NCI-H187 (cell line): ENCODE data around the gene ZBTB49.
A peak's percentile ranks its signal among the peaks of the same experiment; 100 is the strongest.

ENCODE experiments used
- DNase-seq, 2 experiments: peaks; one replicate each; lab custom pipeline; 2025; lab: John Stamatoyannopoulos, UW

Gene ZBTB49

DNA sequence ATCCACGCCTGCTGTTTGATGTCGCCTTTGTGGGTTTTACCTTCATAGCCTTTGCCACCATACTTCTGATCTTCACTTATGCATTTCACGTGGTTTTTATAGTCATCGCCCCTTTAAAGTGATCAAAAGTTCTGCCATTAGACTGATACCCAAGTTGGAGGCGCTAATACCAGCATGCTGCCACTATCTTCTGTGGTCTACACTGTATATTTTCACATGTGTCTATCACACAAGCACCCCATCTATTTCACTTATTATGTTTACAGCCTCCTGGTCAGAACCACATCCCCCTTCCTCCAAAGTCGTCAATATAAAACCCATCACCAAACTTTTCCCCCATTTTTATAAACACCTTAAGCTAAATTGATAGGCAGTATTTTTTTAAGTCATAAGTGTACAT lies 8.3 kb upstream of the ZBTB49 start:
- no peak for DNase-seq

DNA sequence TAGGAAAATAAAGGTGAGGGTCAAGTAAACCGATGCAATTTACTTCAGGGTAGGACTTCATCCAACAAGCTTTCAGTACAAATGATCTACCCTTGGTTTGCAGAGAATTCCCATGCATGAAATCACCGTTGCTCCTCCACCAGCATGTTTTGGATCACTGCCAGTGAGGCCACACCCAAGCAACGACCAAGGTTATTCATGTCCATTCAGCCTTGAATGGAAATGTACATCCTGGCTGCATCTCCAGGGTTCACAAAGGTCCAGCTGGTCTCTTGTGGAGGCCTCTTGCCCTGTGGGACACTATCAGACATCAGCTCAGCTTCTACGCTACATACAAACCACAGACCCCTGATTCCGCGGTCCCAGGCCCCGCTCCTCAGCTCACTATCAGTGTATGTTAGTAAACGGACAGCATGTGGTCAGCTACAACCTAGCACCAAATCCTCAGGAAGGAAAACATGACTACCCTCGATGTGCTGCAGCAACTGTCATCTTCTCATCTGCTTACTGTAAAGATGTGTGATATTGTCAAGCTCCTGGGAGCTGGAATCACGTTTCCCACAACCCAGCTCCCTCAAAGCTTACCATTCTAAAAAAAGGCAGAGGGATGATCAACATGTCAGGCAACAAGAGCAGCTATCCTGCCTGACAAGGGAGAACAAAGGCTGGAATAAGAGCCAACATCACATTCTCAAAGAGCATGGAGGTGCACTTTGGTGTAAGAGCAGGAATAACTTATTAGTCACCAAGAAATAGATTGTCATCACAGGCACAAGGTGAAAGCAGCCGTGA lies 5.0 kb upstream of the ZBTB49 start:
- DNase-seq = no peak

DNA sequence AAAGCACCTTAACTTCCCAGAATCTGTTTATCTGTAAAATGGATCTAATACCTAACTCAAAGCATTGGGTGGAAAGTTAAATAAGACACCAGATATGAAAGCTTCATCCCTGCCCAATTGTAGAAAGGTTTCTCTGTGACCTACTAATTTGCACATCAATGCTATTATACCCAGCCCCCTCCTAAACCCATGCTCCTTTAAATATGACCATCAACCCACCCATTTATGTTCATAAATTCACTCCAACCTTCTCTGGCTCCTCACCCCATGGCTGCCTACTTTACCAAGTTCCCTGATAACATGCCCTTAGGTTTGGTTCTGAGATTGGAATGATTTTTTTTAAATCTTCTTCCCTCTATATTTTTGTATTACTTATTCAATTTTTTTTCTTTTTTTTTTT lies 2.0 kb upstream of the ZBTB49 start:
- no peak for DNase-seq

DNA sequence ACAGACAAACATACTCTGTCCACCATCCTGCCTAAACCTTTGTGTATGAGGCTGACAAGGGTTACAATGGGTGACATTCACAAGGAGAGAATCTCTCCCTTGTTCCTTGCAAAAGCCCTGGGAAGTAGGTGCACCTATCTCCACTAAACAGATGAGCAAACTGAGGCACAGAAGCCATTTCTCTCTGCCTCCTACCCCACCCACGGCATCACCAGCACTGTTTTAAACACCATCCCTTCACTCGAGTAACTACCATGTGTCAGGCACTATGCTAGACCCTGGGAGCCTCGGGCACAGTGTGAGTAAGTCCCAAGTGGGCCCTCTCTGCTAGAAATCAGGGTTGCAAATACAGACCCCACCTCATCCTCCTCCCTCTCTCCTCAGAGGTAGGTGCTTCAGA lies 996 bp upstream of the ZBTB49 start:
- DNase-seq = no peak

DNA sequence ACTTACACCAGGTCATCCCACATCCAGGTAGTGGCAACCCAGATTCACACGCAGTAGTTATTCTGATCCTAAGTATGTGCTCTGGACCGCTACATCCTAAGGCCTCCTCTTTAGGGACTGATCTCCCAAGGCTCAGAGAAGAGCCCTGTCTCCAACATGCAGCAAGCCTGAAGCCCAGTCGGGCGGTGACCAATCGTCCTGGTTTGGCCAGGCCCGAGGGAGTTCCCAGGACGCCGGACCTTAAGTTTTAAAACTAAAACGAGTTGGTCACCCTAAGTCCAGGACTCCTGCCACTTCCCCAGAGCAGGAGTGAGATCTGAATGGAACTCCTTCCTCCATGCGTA lies 482 bp upstream of the ZBTB49 start:
- peak in 1 of 2 experiments; percentile 64 for DNase-seq

DNA sequence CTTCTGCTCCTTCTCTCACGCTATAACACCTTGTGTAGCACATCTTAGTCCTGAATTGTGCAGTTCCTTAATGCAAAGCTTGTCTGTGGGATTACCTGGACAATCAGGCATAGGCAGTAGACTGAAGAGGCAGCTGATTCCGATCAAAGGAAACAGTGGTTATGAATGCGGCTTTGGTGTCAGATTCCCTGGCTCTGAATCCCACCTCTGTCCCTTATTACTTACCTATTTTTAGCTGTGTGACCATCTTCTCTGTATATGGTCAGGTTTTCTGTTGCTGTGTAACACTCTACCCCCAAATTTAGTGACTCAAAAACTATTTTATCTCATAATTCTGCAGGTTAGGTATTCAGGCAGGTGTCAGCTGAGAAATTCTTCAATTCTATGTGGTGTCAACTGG lies 3.2 kb downstream of the ZBTB49 start:
- no peak for DNase-seq

DNA sequence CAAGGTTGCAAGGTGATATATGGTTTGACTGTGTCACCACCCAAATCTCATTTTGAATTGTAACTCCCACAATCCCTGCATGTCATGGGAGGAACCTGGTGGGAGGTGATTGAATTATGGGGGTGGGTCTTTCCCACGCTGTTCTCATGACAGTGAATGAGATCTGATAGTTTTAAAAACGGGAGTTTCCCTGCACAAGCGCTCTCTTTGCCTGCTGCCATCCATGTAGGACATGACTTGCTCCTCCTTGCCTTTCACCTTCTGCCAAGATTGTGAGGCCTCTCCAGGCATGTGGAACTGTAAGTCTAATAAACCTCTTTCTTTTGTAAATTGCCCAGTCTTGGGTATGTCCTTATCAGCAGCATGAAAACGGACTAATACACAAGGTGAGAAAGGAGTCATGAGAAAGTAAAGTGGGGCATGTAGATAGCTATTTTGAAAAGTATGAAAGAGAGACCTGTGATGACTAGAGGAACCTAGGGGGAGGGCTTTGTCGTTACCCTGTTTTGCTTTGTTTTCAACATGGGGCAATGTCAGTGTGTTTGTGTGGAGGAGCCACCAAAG lies 6.3 kb downstream of the ZBTB49 start:
- no peak for DNase-seq

DNA sequence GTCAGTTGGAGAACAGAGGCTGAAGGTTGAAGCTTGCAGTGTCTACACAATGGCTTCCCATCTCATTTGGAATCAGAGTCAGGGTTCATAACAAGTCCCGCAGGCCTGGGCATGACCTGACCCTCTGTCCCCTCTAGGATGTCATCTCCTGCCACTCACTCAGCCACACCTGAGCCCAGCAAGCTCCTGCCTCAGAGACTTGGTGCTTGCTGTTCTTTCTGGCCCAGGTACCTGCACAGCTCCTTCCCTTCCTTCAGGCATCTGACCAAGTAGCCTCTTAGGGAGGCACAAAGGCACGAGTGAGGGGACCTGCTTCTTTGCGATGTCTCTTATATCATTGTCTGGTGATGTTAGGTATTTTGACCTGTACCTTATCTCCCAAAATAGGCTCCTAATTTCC lies 9.0 kb downstream of the ZBTB49 start:
- DNase-seq = no peak

DNA sequence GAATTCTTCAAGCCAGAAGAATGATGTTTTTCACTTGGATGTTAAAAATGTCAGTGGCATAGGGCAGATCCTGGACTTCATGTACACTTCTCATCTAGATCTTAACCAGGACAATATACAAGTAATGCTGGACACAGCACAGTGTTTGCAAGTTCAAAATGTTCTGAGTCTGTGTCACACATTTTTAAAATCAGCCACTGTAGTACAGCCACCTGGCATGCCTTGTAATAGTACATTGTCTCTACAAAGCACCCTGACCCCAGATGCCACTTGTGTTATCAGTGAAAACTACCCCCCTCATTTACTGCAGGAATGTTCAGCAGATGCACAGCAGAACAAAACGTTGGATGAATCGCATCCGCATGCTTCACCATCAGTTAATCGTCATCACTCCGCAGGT lies 11.9 kb downstream of the ZBTB49 start:
- no peak for DNase-seq

DNA sequence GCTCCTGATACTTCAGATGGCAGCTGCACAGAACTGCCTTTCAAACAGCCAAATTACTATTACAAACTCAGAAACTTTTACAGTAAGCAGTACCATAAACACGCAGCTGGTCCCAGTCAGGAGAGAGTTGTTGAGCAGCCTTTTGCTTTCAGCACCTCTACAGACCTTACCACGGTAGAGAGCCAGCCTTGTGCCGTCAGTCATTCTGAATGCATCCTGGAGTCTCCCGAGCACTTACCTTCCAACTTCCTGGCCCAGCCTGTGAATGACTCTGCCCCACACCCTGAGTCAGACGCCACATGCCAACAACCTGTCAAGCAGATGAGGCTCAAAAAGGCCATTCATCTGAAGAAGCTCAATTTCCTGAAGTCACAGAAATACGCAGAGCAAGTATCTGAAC lies 12.4 kb downstream of the ZBTB49 start:
- no peak for DNase-seq

DNA sequence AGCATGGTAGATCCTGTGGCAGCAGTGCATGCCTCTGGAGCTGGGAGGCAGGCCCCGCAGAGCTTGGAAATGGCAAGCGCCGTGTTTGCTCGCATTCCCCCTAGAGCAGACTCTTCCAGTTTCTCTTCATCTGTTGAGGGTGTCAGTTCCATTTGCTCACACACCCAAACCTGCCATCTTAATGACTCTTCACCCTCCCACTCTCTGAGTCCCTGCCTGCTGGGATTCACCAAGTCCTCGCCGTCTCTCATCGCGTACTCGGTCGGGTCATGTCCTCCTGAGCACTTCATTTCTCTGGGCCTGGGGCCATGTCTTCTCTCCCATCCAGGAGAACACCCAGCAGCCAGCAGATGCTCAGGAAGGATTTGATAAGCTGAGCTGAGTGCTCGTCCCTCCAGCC lies 16.9 kb downstream of the ZBTB49 start:
- no peak for DNase-seq

DNA sequence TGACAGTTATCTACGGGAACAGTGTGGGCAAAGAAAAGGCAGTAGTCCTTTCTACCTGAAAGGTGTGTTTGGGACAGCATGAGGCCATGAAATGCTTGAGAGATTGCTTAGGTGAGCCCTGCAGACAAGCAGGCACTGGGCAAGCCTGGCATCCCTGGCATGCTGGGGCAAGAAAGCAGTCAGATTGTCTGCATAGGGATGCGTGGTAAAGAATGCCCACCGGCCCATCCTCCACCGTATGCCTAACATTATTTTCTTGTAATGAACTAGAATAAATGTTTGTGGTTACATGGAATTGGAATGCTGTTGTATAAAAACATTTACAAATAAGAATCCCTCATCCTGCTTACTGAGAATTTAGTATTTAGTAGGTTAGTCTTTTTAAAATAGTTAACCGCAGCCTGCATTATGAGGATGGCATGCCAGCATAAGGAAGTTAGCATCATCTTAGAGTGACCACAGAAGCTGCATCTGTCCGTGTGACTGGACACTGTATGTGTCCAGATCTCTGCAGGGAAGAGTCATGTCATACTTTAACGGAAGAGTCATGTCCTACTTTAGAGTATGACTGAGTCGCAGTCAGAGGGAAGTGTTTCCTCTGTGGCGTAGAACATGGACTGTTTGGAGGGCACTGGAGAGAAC lies 18.9 kb downstream of the ZBTB49 start:
- DNase-seq = no peak

DNA sequence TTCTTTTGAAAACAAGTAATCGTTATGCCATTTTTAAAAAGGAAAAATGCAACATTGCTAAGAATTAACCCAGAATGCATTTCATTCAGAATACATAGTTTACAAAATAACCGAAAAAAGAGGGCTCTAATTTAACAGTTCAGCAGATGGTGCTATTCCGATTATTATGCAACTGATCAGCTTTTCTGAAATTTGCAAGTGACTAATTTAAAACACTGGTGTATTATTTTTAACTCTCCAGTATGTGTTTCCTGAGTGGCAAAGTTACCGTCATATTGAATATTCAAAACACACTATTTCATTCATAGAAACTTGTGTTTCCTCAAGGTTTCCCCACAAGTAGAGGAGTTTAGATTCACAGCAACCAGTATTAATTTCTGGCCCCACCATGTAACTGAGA lies 21.1 kb downstream of the ZBTB49 start:
- no peak for DNase-seq

DNA sequence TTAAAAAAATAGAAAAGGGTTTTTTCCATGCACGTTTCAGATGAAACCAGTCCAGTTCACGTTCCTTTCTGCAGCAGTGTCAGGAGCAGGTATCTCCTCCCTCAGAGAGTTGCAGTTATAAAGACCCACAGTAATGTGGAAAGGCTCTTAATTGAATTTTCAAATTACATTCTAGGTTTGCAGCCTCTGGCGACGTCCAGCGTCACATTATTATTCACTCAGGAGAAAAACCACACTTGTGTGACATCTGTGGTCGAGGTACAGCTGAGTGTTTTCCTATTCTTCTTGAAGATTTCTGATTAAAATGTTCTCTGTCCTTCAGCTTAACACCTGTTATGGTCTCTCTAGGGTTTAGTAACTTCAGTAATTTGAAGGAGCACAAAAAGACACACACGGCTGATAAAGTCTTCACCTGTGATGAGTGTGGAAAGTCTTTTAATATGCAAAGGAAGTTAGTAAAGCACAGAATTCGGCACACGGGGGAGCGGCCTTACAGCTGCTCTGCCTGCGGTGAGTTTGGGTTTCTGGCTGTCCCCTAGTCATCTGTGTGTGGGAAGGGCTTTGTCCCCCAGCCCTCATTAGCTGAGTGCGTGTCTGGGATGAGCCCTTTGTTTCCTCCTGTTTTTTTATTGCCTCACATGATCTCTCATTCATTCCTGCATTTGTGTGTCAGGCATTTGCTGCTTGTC lies 25.6 kb downstream of the ZBTB49 start:
- DNase-seq = no peak

DNA sequence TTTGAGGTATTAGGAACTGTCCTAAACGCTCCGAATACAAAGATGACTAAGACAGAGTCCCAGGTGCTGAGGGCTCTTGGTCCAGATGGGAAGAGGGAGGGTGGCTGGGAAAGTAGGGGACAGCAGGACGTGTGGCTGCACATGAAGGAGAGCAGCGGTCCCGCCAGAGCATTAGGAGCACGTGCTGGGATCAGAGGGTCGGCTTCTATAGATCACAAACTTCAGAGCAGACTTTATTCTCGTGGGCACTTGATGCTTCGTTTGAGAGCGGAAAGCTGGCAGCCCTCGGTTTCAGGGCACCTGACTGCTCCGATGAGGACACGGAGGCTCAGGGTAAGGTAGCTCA lies 26.1 kb downstream of the ZBTB49 start:
- DNase-seq = no peak

DNA sequence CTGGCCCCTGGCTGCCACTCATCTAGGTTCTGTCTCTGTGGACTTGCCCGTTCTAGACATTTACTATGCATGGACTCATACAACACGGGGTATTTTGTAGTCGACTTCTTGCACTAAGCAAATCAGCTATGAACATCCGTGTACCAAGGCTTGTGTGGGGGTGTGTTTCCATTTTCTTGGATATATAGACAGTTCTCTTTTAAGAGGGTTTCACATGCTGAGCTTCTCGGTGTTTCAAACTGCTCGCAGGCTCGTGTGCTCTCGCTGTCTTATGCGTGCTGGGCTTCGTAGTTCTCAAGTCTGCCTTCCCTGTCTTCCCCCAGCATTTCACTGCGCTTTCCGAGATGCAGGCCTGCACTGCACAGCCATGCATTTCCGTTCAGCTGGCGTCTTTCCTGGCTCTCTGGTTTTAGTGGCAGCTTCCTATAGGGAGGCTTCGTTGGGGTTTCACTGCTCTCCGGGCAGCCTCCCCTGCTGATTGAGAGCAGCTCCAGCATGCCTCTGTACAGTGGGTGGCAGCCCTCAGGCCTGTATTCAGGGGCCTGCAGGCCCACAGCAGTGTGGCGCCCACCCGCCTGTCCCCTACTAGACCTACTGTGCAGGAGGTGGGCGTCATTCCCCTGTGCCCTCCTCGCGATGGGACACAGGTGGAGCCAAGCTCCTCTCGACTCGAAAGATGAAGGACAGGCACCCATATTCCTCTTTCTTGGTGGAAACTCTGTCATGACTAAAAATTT lies 27.6 kb downstream of the ZBTB49 start:
- DNase-seq = no peak

DNA sequence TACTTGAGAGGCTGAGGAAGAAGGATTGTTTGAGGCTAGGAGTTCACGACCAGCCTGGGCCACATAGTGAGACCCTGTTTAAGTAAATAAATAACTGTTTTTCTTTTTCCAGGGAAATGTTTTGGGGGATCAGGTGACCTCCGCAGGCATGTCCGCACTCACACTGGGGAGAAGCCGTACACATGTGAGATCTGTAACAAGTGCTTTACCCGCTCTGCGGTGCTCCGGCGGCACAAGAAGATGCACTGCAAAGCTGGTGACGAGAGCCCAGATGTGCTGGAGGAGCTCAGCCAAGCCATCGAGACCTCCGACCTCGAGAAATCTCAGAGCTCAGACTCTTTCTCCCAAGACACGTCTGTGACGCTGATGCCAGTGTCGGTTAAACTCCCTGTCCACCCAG lies 30.5 kb downstream of the ZBTB49 start:
- DNase-seq = no peak

DNA sequence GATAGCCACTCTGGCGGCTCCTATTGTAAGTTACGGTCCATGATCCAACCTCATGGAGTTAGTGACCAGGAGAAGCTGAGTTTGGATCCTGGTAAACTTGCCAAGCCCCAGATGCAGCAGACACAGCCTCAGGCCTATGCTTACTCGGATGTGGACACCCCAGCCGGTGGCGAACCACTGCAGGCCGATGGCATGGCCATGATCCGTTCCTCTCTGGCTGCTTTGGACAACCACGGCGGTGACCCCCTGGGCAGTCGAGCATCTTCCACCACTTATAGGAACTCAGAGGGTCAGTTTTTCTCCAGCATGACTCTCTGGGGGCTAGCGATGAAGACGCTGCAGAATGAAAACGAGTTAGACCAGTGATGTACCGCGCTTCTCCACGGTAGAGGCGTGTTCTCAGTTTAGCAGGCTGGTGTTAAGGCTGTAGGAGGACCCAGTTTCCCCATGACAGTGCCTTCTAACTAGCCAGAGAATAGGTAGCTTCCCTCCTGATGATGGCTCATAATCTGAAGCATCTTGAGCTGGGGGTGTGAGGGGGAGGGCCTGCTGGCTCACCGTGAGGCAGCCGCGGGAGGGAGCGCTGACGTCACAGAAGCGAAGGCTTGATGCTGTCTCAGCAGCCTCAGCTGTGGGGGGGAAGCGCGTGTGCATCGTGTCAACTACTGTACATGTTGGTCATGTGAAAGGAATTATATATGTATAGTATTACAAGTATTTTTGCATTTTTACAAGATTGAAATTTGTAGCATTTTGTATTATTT lies 31.1 kb downstream of the ZBTB49 start:
- DNase-seq = no peak

DNA sequence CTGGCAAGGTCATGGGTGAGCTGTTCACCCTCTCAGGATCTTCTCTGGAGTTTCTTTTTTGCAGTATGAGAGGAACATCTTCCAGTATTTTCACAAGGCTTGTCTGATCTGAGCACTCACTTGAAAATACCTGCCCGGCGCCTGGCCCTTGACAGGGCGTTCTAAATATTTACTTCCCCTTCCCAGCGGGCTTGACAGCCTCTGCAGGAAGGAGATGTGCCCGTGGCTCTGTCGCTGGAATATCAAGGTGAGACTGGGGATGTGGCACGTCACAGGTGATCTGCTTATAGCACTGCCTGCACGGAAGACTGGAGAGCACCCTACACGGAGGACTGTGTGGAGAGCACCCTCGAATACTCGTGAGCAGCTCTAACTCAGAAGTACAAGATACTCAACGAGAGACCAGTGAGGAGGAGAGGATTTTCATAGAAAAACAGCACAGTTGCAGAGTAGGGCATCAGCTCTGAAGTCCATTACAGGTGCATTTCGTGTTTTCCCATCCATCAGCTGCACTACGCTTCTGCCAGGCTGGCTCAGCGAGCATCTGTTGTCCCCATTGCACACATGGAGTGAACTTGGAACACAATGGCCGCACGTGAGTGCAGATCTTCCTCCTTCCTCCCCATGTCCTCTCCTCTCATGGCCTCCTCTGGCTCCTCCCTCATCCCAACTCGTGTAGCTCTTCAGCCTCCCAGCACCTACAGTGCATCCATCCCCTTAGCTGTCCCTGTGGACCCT lies 32.1 kb downstream of the ZBTB49 start:
- DNase-seq = no peak

DNA sequence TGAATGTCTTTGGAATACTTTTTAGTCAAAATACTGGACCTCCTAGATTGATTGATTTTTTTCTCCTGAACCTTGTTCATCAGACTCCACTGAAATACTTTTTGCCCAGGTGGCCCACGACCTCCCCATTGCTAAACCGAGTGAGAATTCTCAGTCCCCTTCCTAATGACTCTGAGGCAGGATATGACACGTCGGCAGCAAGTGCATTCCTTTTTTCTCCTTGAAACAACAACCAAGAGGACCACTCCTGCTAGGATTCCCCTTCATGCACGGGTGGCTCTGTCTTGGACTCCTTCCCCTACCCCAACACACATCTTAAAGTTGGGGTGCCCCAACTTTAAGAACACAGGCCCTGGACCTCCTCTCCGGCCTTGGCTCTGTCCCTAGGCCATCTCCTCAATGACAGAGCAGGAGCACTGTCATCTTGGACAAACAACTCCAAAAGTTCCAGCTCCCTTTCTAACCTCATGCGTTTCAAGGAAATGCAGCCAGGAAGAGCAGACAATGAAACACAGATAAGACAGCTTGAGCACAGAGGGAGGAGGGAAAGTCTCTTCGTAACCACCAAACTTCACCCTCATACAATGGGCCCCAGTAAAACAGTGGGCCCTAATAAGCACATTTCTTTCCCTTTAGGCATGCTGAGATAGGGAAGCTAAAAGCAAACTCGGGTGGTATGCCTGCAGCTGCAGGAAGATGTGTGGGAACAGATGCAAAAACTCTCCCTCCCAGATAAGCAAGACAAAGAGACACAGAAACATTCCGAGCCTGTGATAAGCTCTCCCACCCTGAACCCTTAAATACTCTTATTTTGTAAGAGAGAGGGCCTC lies 33.9 kb downstream of the ZBTB49 start:
- no peak for DNase-seq
